ENCODE results near the gene ADAR. TPM values are rescaled to one million over a fixed set of nuclear protein-coding genes. Genes with fewer than 3 reads are reported as not detected.

ADAR gene
- total and polyA plus RNA-seq, 11 donors, result 16.0 to 117 (median 54.3) TPM

DNA sequence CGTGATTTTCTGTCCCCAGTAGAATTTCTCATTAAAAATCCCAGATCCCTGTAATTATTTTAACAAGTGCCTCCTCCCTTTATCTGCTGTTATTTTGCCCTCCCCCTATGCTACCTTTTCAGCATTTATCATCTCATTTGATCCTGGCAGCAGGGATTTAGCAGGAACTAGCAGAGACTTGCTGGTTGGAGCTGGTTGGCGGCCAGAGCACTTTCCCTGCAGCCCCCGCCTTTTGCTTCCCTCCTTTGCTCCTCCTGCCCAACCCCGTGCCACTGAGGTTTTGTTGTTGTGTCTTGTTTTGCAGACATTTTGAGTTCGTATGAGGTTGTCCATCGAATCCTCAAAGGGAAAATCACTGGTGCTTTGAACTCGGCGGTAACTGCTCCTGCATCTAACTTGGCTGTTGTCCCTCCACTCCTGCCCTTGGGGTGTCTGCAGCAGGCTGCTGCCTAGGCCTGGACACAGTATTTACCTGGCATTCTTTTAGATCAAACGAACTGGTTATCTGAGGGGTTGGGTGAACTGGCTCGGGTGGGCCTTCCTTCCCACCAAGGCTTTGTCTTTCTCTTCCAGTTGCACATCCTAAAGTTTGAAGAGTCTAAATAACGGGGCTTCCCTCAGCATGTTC, 60.8 kb downstream of the ADAR start:
- WGBS, 4 donors, result 68 to 79% (median 76%) methylated on average over 11 of the region's 11 CpGs
- H3K27ac ChIP-seq, result peak overlapping the region in 2 of 12 donors; percentile 38 to 50
- DNase-seq, result no peak
- no peaks in the 10 kb centered on the region for H3K9me3 ChIP-seq
- intact Hi-C loops (cut with DNase I), result loop anchor here in 6 of 10 donors (2.0 to 10.0 kb wide), 5 partner anchors 65 to 212 kb away; no protein-coding TSS in a partner anchor
- H3K27me3 ChIP-seq, result no peaks in the 10 kb centered on the region
- peaks cover 0 to 28% (median 13%) of the 10 kb centered on the region in 12 donors for H3K4me1 ChIP-seq
- no peak for ATAC-seq
- TF ChIP-seq, protein P1, sequence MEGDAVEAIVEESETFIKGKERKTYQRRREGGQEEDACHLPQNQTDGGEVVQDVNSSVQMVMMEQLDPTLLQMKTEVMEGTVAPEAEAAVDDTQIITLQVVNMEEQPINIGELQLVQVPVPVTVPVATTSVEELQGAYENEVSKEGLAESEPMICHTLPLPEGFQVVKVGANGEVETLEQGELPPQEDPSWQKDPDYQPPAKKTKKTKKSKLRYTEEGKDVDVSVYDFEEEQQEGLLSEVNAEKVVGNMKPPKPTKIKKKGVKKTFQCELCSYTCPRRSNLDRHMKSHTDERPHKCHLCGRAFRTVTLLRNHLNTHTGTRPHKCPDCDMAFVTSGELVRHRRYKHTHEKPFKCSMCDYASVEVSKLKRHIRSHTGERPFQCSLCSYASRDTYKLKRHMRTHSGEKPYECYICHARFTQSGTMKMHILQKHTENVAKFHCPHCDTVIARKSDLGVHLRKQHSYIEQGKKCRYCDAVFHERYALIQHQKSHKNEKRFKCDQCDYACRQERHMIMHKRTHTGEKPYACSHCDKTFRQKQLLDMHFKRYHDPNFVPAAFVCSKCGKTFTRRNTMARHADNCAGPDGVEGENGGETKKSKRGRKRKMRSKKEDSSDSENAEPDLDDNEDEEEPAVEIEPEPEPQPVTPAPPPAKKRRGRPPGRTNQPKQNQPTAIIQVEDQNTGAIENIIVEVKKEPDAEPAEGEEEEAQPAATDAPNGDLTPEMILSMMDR (IDR thresholded peaks at IDR 0.05), result no peak
- TF ChIP-seq POLR2A (IDR thresholded peaks at IDR 0.05), result no peak
- peaks cover 5 to 47% (median 37%) of the 10 kb centered on the region in 9 donors for H3K36me3 ChIP-seq
- H3K4me3 ChIP-seq, result no peak overlapping the region

DNA sequence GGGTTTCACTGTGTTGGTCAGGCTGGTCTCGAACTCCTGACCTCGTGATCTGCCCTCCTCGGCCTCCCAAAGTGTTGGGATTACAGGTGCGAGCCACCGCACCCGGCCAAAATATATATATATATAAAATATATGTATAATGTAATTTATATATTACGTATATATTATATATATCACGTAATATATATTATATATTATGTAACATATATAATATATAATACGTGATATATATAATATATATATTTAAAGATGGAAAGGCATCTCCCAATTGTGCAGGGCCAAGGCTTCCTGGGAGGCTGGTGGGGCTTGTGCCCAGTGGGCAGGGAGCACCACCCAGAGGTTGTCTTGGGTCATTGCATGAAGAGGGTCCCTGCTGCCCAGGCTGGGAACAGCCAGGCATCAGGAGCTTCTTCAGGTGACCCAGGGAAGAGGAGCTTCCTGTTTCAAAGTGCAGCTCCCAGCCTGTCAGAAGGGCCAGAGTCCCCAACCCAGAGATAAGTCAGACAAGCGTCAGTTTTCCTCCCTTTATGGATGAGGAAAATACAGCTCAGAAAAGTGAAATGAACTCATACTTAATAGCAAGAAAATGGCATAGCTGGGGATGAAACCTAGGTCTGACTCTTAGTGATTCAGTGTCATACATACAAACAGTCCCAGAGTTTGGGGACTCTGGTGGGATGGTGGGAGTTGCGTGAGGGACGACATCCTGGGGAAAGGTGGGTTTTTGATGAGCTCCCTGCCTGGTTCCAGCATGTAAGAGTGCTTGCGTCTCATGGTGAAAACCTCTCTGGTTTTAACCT, 61.5 kb downstream of the ADAR start:
- intact Hi-C loops (cut with DNase I), result loop anchor here in 8 of 10 donors (1.0 to 10.0 kb wide), 7 partner anchors 64 to 212 kb away; no protein-coding TSS in a partner anchor
- H3K27me3 ChIP-seq, result no peaks in the 10 kb centered on the region
- ATAC-seq (peak in 3 of 4 donors; percentile 71 to 80 (median 74)), DNase-seq (peak; percentile 51 to 72 (median 56))
- WGBS, 4 donors, result 78 to 83% (median 80%) methylated on average over 13 of the region's 13 CpGs
- H3K27ac ChIP-seq, result no peak overlapping the region
- H3K9me3 ChIP-seq, result no peaks in the 10 kb centered on the region
- no peak for TF ChIP-seq POLR2A (IDR thresholded peaks at IDR 0.05)
- TF ChIP-seq, protein P1 (IDR thresholded peaks at IDR 0.05), result peak; percentile 71 to 85 (median 78)
- peaks cover 0 to 28% (median 13%) of the 10 kb centered on the region in 12 donors for H3K4me1 ChIP-seq
- no peak overlapping the region for H3K4me3 ChIP-seq
- H3K36me3 ChIP-seq, result peaks cover 3 to 39% (median 30%) of the 10 kb centered on the region in 9 donors

DNA sequence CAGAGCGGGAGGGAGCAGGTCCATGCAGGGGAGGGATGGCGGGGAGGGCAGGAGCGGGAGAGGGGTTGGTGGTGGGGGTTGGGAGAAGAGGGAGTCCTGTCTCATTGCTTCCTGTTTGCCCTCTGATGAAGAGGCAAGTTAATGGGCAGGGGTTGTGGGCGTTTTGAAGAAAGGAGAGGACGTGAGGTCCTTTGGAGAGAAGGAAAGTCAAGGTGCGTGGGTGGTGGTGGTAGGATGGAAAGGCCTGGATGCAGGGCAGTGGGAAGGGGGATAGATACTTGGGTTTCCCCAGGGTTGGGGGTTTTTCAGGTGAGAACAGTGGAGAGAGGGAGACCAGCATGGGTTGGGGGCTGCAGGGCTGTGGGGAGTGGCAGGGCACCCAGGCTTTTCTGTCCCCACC, 66.8 kb downstream of the ADAR start:
- ATAC-seq (no peak), DNase-seq (no peak)
- H3K27me3 ChIP-seq, result no peaks in the 10 kb centered on the region
- 70 to 80% (median 73%) methylated on average over 6 of the region's 6 CpGs for WGBS, 4 donors
- intact Hi-C loops (cut with DNase I), result loop anchor here in 4 of 10 donors (5.0 to 10.0 kb wide), 3 partner anchors 59 to 206 kb away; no protein-coding TSS in a partner anchor
- H3K4me3 ChIP-seq, result no peak overlapping the region
- peaks cover 0 to 4% (median 0%) of the 10 kb centered on the region in 12 donors for H3K4me1 ChIP-seq
- H3K36me3 ChIP-seq, result peaks cover 0 to 2% (median 0%) of the 10 kb centered on the region in 9 donors
- no peak overlapping the region for H3K27ac ChIP-seq
- TF ChIP-seq, protein P1 (IDR thresholded peaks at IDR 0.05), result no peak
- TF ChIP-seq POLR2A (IDR thresholded peaks at IDR 0.05), result no peak
- no peaks in the 10 kb centered on the region for H3K9me3 ChIP-seq
